GM10248 (cell line): ENCODE results near the gene RIPPLY1.

ENCODE experiments used
- CTCF ChIA-PET: fragments of 300-600 bp; sonication (Branson Sonifier 250); formaldehyde crosslinking; extraction: SDS; loops from one replicate; lab custom pipeline; 2021; ENCODE audit warnings: antibody characterized with exemption; lab: Yijun Ruan, JAX
- POLR2A ChIA-PET: fragments of 350-650 bp; sonication (Branson Sonifier 250); formaldehyde crosslinking; extraction: SDS; loops from one replicate; lab custom pipeline; 2020; ENCODE audit warnings: antibody characterized with exemption; lab: Yijun Ruan, JAX
- DNase-seq: peaks from one replicate; pipeline ENCODE4 v3.0.0; 2012; ENCODE audit errors: extremely low spot score
- TF ChIP-seq, protein P1 (sequence below): IDR thresholded peaks from 2 replicates; pipeline ENCODE4 v1.5.1; 2012; ENCODE audit warnings: mild to moderate bottlenecking, low read depth; ENCODE audit errors: extremely low read depth, missing control alignments, control extremely low read depth

Gene RIPPLY1

DNA sequence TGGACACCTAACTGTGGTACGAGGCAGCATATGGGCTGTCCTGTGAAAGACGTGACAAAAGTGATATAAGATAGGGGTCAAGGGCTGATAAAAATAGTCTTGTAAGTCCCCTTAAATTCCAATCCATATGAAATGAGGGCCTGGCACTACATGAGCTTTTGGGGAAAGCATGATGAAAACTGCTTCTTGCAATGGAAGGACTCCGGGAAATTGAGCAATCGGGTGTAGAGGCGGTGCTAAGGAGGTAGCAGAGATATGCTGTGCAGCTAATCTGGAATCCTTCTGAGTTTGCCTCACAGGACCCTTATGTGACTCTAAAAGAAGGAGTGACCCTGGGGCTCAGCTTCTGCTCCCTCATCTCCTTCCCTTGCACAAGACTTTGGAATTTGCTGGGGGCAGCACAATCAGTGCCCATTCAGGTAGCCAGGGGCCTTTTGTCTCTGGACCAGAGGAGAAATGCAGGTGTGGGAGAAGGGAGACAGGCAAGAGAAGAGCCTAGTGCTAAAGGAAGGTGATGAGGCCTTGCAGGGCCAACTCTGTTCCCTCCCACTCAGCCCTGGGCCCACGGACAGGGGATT is 29.9 kb upstream of the RIPPLY1 start:
- CTCF ChIA-PET: no interaction called here
- POLR2A ChIA-PET: no interaction called here

DNA sequence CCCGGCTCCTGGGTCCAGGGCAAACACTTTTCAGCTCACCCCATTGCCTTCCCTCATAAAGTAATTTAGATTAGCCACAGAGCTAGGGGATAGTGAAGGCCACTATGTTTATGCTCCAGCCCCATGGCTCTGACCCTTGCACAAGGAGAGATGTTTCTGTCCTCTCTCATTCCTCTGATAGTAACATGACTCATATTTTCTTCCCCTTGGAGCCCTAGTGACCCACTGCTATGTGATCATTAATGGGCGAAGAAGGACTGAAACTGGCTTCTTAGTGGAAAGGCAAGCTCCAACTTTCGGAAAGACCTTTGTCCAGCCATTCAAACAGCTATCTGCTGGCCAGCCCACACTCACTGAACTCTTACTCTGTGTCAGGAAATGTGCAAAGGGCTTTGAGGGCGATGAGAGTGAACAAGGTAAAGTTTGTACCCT is 29.4 kb upstream of the RIPPLY1 start:
- POLR2A ChIA-PET: no interaction called here
- no peak for DNase-seq
- TF ChIP-seq, protein P1, sequence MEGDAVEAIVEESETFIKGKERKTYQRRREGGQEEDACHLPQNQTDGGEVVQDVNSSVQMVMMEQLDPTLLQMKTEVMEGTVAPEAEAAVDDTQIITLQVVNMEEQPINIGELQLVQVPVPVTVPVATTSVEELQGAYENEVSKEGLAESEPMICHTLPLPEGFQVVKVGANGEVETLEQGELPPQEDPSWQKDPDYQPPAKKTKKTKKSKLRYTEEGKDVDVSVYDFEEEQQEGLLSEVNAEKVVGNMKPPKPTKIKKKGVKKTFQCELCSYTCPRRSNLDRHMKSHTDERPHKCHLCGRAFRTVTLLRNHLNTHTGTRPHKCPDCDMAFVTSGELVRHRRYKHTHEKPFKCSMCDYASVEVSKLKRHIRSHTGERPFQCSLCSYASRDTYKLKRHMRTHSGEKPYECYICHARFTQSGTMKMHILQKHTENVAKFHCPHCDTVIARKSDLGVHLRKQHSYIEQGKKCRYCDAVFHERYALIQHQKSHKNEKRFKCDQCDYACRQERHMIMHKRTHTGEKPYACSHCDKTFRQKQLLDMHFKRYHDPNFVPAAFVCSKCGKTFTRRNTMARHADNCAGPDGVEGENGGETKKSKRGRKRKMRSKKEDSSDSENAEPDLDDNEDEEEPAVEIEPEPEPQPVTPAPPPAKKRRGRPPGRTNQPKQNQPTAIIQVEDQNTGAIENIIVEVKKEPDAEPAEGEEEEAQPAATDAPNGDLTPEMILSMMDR: no peak
- CTCF ChIA-PET: interaction anchor here (1.1 kb wide), 1 partner anchor 63 kb away, joined by 3 read pairs; no protein-coding TSS in a partner anchor

More for the DNA sequence above, 29.9 kb upstream of the RIPPLY1 start:
- no peak for DNase-seq
- TF ChIP-seq, protein P1: no peak

DNA sequence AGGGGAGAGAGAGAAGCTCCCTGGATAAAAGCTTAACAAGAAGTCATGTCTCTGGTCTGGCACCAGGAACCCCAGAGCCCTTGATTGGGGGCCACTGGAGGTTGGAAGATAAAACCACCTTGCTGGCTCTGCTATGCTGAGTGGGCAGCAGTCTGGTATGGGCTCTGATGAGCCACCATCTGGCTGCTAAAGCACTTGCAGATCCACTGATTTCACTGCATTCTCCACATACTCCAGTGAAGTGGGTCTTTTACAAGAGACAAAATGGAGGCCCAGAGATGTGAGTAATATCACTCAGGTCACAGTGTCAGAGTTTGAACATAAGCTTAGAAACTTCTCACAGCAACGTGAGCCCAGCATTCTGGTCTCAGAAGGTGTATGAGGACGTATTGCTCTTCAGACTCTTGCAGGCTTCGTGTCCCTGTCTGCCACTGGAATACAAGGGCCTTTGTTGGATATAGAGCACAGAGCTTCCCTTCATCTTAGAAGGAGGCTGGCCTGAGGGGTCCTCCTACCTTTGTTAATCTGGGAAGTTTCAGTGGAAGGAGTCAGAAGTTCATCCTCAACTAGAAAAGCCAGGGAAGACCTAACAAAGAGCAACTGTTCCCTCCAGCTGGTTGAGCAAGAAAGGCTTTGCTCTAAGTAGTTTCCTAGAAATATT is 28.8 kb upstream of the RIPPLY1 start:
- no peak for DNase-seq
- ChIA-PET CTCF (interaction anchor here (1.1 kb wide), 1 partner anchor 62 kb away, joined by 3 read pairs; no protein-coding TSS in a partner anchor), POLR2A (no interaction called here)
- TF ChIP-seq, protein P1: no peak

DNA sequence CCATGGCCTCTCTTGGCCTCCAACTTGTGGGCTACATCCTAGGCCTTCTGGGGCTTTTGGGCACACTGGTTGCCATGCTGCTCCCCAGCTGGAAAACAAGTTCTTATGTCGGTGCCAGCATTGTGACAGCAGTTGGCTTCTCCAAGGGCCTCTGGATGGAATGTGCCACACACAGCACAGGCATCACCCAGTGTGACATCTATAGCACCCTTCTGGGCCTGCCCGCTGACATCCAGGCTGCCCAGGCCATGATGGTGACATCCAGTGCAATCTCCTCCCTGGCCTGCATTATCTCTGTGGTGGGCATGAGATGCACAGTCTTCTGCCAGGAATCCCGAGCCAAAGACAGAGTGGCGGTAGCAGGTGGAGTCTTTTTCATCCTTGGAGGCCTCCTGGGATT is 25.1 kb upstream of the RIPPLY1 start:
- CTCF ChIA-PET: interaction anchor here (1.3 kb wide), 1 partner anchor 30 kb away, joined by 3 read pairs; no protein-coding TSS in a partner anchor
- TF ChIP-seq, protein P1: no peak
- no peak for DNase-seq
- POLR2A ChIA-PET: no interaction called here

DNA sequence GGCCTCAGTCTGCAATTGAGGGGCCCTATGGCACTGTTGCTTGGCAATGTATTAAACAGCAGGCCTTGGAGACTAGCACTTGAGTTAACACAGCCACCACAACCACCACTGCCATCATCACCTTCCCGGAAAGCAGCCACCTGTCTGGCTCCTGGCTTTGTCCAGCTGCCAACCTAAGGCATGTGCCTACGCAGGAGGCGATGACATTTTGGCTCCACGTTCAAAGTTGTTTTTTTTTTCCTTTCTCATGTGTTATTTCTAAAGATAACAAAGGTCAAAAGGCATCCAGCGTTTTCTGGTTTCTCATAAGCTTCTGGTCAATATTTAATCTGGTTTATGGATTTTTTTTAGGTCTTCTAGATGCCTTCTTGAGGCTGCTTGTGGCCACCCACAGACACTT is 24.6 kb upstream of the RIPPLY1 start:
- ChIA-PET CTCF (no interaction called here), POLR2A (no interaction called here)
- DNase-seq: no peak
- TF ChIP-seq, protein P1: no peak

DNA sequence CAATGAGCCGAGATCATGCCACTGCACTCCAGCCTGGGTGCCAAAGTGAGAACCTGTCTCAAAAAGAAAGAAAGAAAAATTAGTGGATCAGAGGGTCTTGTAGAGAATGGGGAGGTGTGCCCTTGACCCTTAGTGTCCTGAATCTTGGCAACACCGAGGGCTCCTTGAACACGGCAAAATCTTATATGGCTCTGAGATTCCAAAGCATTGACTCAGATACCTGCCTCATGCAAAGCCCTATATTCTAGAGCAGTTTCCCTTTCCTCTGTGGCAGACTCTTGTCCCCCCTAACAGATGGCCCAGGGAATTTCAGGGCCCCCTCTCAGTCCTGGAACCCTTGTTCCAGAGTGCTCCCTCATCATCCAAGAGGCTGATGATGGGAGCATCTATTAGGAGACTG is 23.9 kb upstream of the RIPPLY1 start:
- TF ChIP-seq, protein P1: no peak
- DNase-seq: no peak
- POLR2A ChIA-PET: no interaction called here
- CTCF ChIA-PET: no interaction called here
